Activated naive CD8-positive, alpha-beta T cell treated with anti-CD3 and anti-CD28 coated beads for 36 hours (primary cell): ENCODE measurements around the gene SETDB2. TPM values are rescaled to one million over a fixed set of nuclear protein-coding genes. Genes with fewer than 3 reads are reported as not detected.

Experiments used
- total RNA-seq, 2 experiments: library from RNA; stranded (reverse); gene quantifications; one replicate each; pipeline ENCODE4 v1.2.3, GENCODE V29; 2021

The SETDB2 gene
- total RNA-seq, 2 experiments from 2014 or later: 11.1 to 11.3 TPM

Other genes with a start within 250 kb of the SETDB2 start
- gene MLNR, start 223.9 kb upstream of the SETDB2 start, total RNA-seq: not detected
- 10 to 100 TPM in 1 of 2 experiments, 1 to 10 TPM in 1; 9.3 to 10.9 TPM for gene CDADC1, start 196.3 kb upstream of the SETDB2 start, total RNA-seq
- 1 to 10 TPM; 3.1 to 3.2 TPM for gene CAB39L, start 210 bp upstream of the SETDB2 start, total RNA-seq
- gene PHF11, start 51.7 kb downstream of the SETDB2 start, total RNA-seq: 10 to 100 TPM; 53.6 to 61.5 TPM
- 10 to 100 TPM; 13.2 to 14.6 TPM for gene RCBTB1, start 141.3 kb downstream of the SETDB2 start, total RNA-seq
- 1 to 10 TPM in 1 of 2 experiments, under 1 TPM in 1; 0.97 to 1.1 TPM for gene ARL11, start 184.2 kb downstream of the SETDB2 start, total RNA-seq
- gene EBPL, start 247.2 kb downstream of the SETDB2 start, total RNA-seq: 10 to 100 TPM; 54.8 to 60.0 TPM